CD4-positive, alpha-beta T cell treated with Interleukin-4 for 4 hours (primary cell): ENCODE data around the gene SPIB.
"Not testable (repeated sequence)": the region's sequence is repeated elsewhere in the genome, so short reads cannot be mapped to it uniquely, and the experiment has no call there.

Source experiments
- DNase-seq: peaks from one replicate; pipeline ENCODE4 v3.0.0-alpha.2; 2020

SPIB gene

GRCh38 chr19:50418176-50419021 is at the start of gene SPIB:
Gene SPIB (plus strand): TSS chr19:50418938. CDS start chr19:50418963, 25 bp downstream.
- no peak for DNase-seq

GRCh38 chr19:50371914-50372475 is 46.7 kb upstream of the SPIB start:
- no peak for DNase-seq

- DNase-seq, result peak; percentile 96
Observed at GRCh38 chr19:50376166-50377050, 42.3 kb upstream of the SPIB start, which contains the start of gene NR1H2. Gene NR1H2 (plus strand): TSS chr19:50376457. CDS start chr19:50377606, 1,149 bp downstream.

GRCh38 chr19:50377051-50377461 is 41.7 kb upstream of the SPIB start:
- peak; percentile 36 for DNase-seq

- DNase-seq, result no peak
Observed at GRCh38 chr19:50377517-50377916, 41.2 kb upstream of the SPIB start.

GRCh38 chr19:50378169-50378862 is 40.4 kb upstream of the SPIB start:
- DNase-seq, result no peak

GRCh38 chr19:50378863-50379236 is 39.9 kb upstream of the SPIB start:
- no peak for DNase-seq

GRCh38 chr19:50379602-50380001 is 39.1 kb upstream of the SPIB start:
- no peak for DNase-seq

- DNase-seq, result no peak
Observed at GRCh38 chr19:50380137-50380536, 38.6 kb upstream of the SPIB start.

GRCh38 chr19:50380751-50381151 is 38.0 kb upstream of the SPIB start:
- DNase-seq, result no peak

- no peak for DNase-seq
Observed at GRCh38 chr19:50381881-50382729, 36.6 kb upstream of the SPIB start.

- no peak for DNase-seq
Observed at GRCh38 chr19:50383001-50383851, 35.5 kb upstream of the SPIB start.

- DNase-seq, result peak; percentile 97
Observed at GRCh38 chr19:50383852-50384684, 34.7 kb upstream of the SPIB start, which contains the start of gene POLD1. Gene POLD1 (plus strand): TSS chr19:50384347. CDS start chr19:50398852, 14,505 bp downstream.

- DNase-seq, result no peak
Observed at GRCh38 chr19:50384685-50385535, 33.8 kb upstream of the SPIB start.

GRCh38 chr19:50387176-50387867 is 31.4 kb upstream of the SPIB start:
- no peak for DNase-seq

GRCh38 chr19:50387868-50388245 is 30.9 kb upstream of the SPIB start:
- no peak for DNase-seq

GRCh38 chr19:50390295-50390694 is 28.4 kb upstream of the SPIB start:
- DNase-seq, result not testable (repeated sequence)

GRCh38 chr19:50390952-50391351 is 27.8 kb upstream of the SPIB start:
- DNase-seq, result not testable (repeated sequence)
